Skeletal muscle tissue (tissue), 4 donors: ENCODE data around the gene TSEN2. TPM values are rescaled to one million over a fixed set of nuclear protein-coding genes. Genes with fewer than 3 reads are reported as not detected.
"Not testable (repeated sequence)": the region's sequence is repeated elsewhere in the genome, so short reads cannot be mapped to it uniquely, and the experiment has no call there.

Experiments used
- H3K27ac ChIP-seq: one replicate; pipeline ENCODE4 v1.7.0; 2013; ENCODE audit warnings: mild to moderate bottlenecking, low read depth, low read length, inconsistent platforms
- H3K27me3 ChIP-seq, 3 donors: one replicate each; pipeline ENCODE4 v1.7.0; 2013; ENCODE audit warnings: low read length in 3 of 3; ENCODE audit not compliant: control insufficient read depth in 3 of 3, insufficient read depth in 3 of 3
- H3K36me3 ChIP-seq, 3 donors: one replicate each; pipeline ENCODE4 v1.7.0; 2013; ENCODE audit warnings: low read length in 3 of 3; ENCODE audit not compliant: control insufficient read depth in 3 of 3, insufficient read depth in 3 of 3
- H3K4me1 ChIP-seq, 3 donors: one replicate each; pipeline ENCODE4 v1.7.0; 2013; ENCODE audit warnings: low read length in 3 of 3, mild to moderate bottlenecking in 3 of 3; ENCODE audit not compliant: control insufficient read depth in 3 of 3, insufficient read depth in 3 of 3
- H3K4me3 ChIP-seq, 3 donors: one replicate each; pipeline ENCODE4 v1.7.0; 2013; ENCODE audit warnings: low read length in 3 of 3
- H3K9ac ChIP-seq, 3 donors: one replicate each; pipeline ENCODE4 v1.7.0; 2013; ENCODE audit warnings: low read length in 3 of 3, mild to moderate bottlenecking in 3 of 3, moderate library complexity in 2 of 3, low read depth in 1 of 3
- H3K9me3 ChIP-seq, 3 donors: one replicate each; pipeline ENCODE4 v1.7.0; 2013; ENCODE audit warnings: low read length in 3 of 3; ENCODE audit not compliant: control insufficient read depth in 3 of 3
- total RNA-seq: library from RNA; depleted of rRNA; stranded (reverse); fragments of >200 nt; gene quantifications from one replicate; pipeline ENCODE4 v1.2.3, GENCODE V29; 2014
- donor health status: Osteomylitis.

The TSEN2 gene
- total RNA-seq, 1 donor from 2014 or later: 15.1 TPM

DNA sequence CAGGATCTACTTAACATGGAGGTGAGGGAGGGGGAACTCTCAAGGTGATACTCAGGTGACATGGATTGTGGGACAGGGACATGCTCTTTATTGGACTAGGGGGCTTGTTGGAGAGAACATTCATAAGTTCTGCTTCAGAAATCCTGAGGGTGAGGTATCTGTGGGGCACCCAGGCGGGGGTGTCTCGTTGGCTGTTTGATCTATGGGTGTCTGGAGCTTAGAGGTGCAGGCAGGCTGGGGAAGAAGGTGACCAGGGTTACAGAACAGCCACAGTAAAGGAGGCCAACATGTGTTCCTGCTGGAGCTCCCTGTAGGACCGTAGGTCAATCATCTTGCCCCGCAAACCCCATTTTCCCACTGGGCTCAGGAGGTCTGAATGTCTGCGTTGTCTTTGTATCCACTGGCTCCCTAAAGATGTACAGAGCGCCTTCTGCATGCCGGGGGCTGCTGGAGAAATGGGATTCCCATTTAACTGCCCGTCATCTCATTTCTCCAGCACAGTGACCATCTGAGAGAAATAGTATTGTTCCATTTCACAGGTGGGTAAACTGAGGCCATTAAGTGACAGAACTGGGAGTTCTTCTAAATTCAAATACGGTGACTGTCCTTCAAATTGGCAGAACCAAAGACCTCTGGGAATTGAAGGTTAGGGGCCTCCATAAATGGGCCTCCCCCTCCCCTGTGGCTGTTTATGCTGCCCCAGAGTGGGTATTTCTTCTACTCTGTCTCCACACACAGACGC, 40.3 kb upstream of the TSEN2 start:
- Histone ChIP-seq H3K9me3 (no peaks in the 10 kb centered on the region), H3K4me1 (peaks cover 8 to 14% (median 9%) of the 10 kb centered on the region in 3 donors), H3K27me3 (peaks cover 4 to 33% (median 25%) of the 10 kb centered on the region in 3 donors), H3K36me3 (no peaks in the 10 kb centered on the region), H3K9ac (no peak overlapping the region), H3K27ac (no peak overlapping the region), H3K4me3 (no peak overlapping the region)

DNA sequence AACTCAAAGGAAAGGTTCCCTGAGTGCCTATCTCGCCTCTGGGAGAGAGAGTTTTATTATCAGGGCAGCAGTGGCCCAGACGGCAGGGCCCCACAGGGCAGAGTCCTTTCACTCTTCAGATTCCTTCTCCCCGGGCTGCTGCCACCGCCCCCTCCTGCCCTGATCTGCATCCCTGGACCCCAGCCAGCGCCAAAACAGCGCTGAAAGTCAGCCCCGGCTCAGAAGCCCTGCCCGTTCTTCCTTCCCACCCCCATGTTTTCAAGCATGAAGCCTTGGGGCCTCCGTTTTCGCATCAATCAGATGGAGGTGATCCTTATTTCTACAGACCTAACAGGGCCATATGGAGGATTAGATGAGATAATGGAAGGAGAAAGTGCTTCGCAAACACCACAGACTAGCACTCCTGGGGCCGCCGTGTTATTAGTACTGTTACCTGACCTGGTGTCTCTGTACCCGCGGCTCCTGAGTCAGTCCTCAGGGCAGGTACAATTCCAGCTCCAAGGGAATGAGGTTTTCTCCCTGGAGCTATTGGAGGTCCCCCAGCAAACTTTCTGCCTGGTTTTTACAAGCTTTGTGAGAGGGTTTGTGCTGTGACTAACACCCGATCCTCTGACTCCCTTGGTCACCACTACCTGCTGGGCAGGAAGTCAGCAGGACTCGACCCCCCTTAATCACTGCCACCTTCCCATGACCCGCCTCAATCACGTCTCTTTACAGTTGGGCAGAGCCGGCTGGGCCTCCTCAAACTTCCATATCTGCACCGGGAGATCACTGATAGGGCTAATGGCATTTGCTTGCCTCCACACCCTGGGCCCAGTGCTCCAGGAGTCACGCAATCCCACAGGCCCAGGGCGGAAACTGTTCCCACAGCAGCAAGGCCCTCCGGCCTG, 39.5 kb upstream of the TSEN2 start:
- Histone ChIP-seq H3K9ac (no peak overlapping the region), H3K27ac (no peak overlapping the region), H3K4me1 (peaks cover 8 to 14% (median 9%) of the 10 kb centered on the region in 3 donors), H3K9me3 (no peaks in the 10 kb centered on the region), H3K4me3 (no peak overlapping the region), H3K36me3 (no peaks in the 10 kb centered on the region), H3K27me3 (peaks cover 4 to 33% (median 26%) of the 10 kb centered on the region in 3 donors)

- H3K4me1 ChIP-seq: peaks cover 7 to 11% (median 8%) of the 10 kb centered on the region in 3 donors
- H3K4me3 ChIP-seq: no peak overlapping the region
- H3K9ac ChIP-seq: no peak overlapping the region
- no peak overlapping the region for H3K27ac ChIP-seq
- H3K27me3 ChIP-seq: peaks cover 4 to 33% (median 27%) of the 10 kb centered on the region in 3 donors
- H3K9me3 ChIP-seq: no peaks in the 10 kb centered on the region
- no peaks in the 10 kb centered on the region for H3K36me3 ChIP-seq
Observed at GRCh38 chr3:12445523-12446240, 38.6 kb upstream of the TSEN2 start.

GRCh38 chr3:12446298-12446697, 38.0 kb upstream of the TSEN2 start:
- H3K9ac ChIP-seq: no peak overlapping the region
- H3K9me3 ChIP-seq: no peaks in the 10 kb centered on the region
- no peak overlapping the region for H3K27ac ChIP-seq
- H3K27me3 ChIP-seq: peaks cover 4 to 29% (median 27%) of the 10 kb centered on the region in 3 donors
- peaks cover 6 to 8% (median 7%) of the 10 kb centered on the region in 3 donors for H3K4me1 ChIP-seq
- no peaks in the 10 kb centered on the region for H3K36me3 ChIP-seq
- H3K4me3 ChIP-seq: no peak overlapping the region

- H3K27me3 ChIP-seq: peaks cover under 1 to 22% (median 21%) of the 10 kb centered on the region in 3 donors
- H3K9me3 ChIP-seq: peaks cover 0 to 4% (median 0%) of the 10 kb centered on the region in 3 donors
- peaks cover 3 to 6% (median 5%) of the 10 kb centered on the region in 3 donors for H3K4me1 ChIP-seq
- H3K27ac ChIP-seq: no peak overlapping the region
- no peak overlapping the region for H3K9ac ChIP-seq
- no peak overlapping the region for H3K4me3 ChIP-seq
- no peaks in the 10 kb centered on the region for H3K36me3 ChIP-seq
Observed at GRCh38 chr3:12447075-12447474, 37.2 kb upstream of the TSEN2 start.

DNA sequence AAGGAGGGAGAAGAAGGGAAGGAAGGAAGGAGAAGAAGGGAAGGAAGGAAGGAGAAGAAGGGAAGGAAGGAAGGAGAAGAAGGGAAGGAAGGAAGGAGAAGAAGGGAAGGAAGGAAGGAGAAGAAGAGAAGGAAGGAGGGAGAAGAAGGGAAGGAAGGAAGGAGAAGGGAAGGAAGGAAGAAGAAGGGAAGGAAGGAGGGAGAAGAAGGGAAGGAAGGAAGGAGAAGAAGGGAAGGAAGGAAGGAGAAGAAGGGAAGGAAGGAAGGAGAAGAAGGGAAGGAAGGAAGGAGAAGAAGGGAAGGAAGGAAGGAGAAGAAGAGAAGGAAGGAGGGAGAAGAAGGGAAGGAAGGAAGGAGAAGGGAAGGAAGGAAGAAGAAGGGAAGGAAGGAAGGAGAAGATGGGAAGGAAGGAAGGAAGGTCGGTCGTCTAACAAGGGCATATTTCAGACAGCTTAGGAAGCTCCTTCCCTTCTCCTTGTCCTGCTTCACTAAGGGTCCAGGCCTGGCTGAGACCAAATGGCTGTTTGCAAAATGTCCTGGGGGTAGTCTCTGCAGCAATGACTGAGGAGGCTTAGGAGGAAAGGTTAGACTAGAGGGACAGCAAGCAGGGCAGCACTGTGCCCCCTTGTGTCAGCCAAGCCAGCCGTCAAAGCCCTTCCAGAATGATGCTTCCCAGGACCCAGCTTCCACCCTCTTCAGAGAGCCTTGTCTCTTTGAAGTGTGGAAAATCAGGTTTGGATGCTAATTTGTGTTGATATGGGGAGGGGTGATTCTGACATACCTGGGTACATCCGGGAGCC, 35.7 kb upstream of the TSEN2 start:
- H3K4me3 ChIP-seq, H3K4me1 ChIP-seq, H3K9me3 ChIP-seq, H3K9ac ChIP-seq, H3K27ac ChIP-seq, H3K36me3 ChIP-seq: not testable (repeated sequence)
- H3K27me3 ChIP-seq: peaks cover 0 to 15% (median 9%) of the 10 kb centered on the region in 3 donors

GRCh38 chr3:12449889-12450682, 34.2 kb upstream of the TSEN2 start:
- no peaks in the 10 kb centered on the region for H3K36me3 ChIP-seq
- H3K4me3 ChIP-seq: no peak overlapping the region
- H3K4me1 ChIP-seq: no peaks in the 10 kb centered on the region
- peaks cover 0 to 10% (median 2%) of the 10 kb centered on the region in 3 donors for H3K27me3 ChIP-seq
- H3K9me3 ChIP-seq: peaks cover 0 to 4% (median 0%) of the 10 kb centered on the region in 3 donors
- H3K9ac ChIP-seq: no peak overlapping the region
- H3K27ac ChIP-seq: no peak overlapping the region

DNA sequence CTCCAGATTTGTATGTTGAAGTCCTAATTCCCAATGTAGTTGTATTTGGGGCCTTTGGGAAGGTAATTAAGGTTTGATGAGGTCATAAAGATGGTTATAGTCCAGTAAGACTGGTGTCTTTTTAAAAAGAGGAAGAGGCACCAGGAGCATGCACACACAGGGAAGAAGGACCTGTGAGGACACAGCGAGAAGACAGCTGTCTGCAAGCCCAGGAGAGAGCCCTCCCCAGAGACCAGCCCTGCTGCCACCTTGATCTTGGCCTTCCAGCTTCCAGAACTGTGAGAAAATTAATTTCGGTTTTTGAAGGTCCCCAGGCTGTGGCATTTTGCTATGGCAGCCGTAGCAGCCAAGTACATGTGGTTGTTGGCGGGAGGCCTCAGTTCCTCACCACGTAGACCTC, 32.8 kb upstream of the TSEN2 start:
- Histone ChIP-seq H3K4me3 (no peak overlapping the region), H3K36me3 (no peaks in the 10 kb centered on the region), H3K27me3 (peaks cover 0 to 3% (median 0%) of the 10 kb centered on the region in 3 donors), H3K9me3 (peaks cover 0 to 4% (median 0%) of the 10 kb centered on the region in 3 donors), H3K4me1 (no peaks in the 10 kb centered on the region), H3K9ac (no peak overlapping the region), H3K27ac (no peak overlapping the region)
